Measurements from ENCODE around the gene PHF21B.
A peak's percentile ranks its signal among the peaks of the same experiment; 100 is the strongest.

Gene PHF21B

GRCh38 chr22:44969817-44970216 lies 40.0 kb downstream of the PHF21B start:
- Histone ChIP-seq H3K36me3 (ENCODE audit: insufficient read depth, low read length) (no peaks in the 10 kb centered on the region), H3K9me2 (ENCODE audit: low read depth, low read length) (no peaks in the 10 kb centered on the region), H3K27me3 (ENCODE audit: insufficient read depth, low read length) (no peaks in the 10 kb centered on the region), H3K4me2 (ENCODE audit: low read length) (no peak overlapping the region), H3K79me2 (ENCODE audit: insufficient read depth, low read length) (no peaks in the 10 kb centered on the region), H3K4me3 (ENCODE audit: low read depth, low read length, poor library complexity, severe bottlenecking) (no peak overlapping the region), H3K9ac (ENCODE audit: low read length) (no peak overlapping the region), H3K4me1 (ENCODE audit: insufficient read depth, low read length, severe bottlenecking) (peaks cover 4% of the 10 kb centered on the region), H3F3A (ENCODE audit: insufficient read depth, low read length) (no peaks in the 10 kb centered on the region), H3K9me3 (ENCODE audit: low read length) (no peaks in the 10 kb centered on the region), H2AFZ (ENCODE audit: low read length) (no peak overlapping the region), H4K20me1 (ENCODE audit: insufficient read depth, low read length) (no peaks in the 10 kb centered on the region), H3K27ac (ENCODE audit: low read depth, low read length, poor library complexity, severe bottlenecking) (no peak overlapping the region)
- TF ChIP-seq CTCF (IDR thresholded peaks at IDR 0.05; ENCODE audit: low read length), result no peak
- no peak for TF ChIP-seq EZH2 (IDR thresholded peaks at IDR 0.05; ENCODE audit: borderline replicate concordance, low read length)

DNA sequence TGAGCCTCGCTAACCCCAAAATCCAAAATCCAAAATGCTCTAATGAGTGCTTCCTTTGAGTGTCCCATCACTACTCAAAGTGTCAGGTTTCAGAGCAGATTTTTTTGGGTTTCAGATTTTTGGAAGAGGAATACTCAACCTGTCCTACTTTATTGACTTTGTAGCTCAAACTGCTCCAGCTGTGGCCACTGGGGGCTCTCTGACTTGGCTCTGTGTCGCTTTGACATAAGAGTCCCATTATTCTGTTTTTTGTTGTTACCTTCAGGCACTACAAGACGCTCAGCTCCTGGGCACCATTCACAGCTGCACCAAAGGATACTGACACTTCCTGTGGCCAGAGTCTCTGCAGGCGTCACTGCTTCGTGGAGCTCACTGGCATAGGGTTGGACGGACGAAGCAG lies 41.1 kb downstream of the PHF21B start:
- Histone ChIP-seq H3K4me1 (ENCODE audit: insufficient read depth, low read length, severe bottlenecking) (peaks cover 4% of the 10 kb centered on the region), H4K20me1 (ENCODE audit: insufficient read depth, low read length) (no peaks in the 10 kb centered on the region), H3K79me2 (ENCODE audit: insufficient read depth, low read length) (no peaks in the 10 kb centered on the region)

DNA sequence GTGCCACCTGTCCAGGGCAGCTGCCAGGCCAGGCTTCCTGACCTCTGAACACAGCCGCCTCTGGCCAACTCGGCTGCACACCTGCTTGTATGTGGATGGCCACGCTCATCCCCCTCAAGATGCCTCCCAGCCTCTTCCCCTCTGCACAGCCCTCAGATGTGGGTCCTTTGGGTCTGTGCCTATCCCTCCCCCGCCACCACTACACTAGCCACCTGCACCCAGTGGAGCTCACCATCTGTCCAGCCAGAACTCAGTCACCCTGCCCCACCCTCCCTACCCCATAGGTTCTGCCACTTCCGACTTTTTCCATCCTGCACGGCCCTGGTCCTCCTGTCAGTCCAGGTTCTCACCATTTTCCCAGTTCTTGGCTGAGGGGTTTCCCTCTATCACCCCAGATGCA lies 44.6 kb downstream of the PHF21B start:
- H3K4me1 ChIP-seq (ENCODE audit: insufficient read depth, low read length, severe bottlenecking), result no peaks in the 10 kb centered on the region
- H3K4me2 ChIP-seq (ENCODE audit: low read length), result no peak overlapping the region
- H3K9me3 ChIP-seq (ENCODE audit: low read length), result no peaks in the 10 kb centered on the region
- H3K9ac ChIP-seq (ENCODE audit: low read length), result no peak overlapping the region
- no peaks in the 10 kb centered on the region for H3F3A ChIP-seq (ENCODE audit: insufficient read depth, low read length)
- no peaks in the 10 kb centered on the region for H3K36me3 ChIP-seq (ENCODE audit: insufficient read depth, low read length)
- no peak overlapping the region for H2AFZ ChIP-seq (ENCODE audit: low read length)
- no peaks in the 10 kb centered on the region for H3K79me2 ChIP-seq (ENCODE audit: insufficient read depth, low read length)
- H3K4me3 ChIP-seq (ENCODE audit: low read depth, low read length, poor library complexity, severe bottlenecking), result no peak overlapping the region
- H4K20me1 ChIP-seq (ENCODE audit: insufficient read depth, low read length), result no peaks in the 10 kb centered on the region
- no peak overlapping the region for H3K27ac ChIP-seq (ENCODE audit: low read depth, low read length, poor library complexity, severe bottlenecking)
- H3K27me3 ChIP-seq (ENCODE audit: insufficient read depth, low read length), result no peaks in the 10 kb centered on the region
- no peaks in the 10 kb centered on the region for H3K9me2 ChIP-seq (ENCODE audit: low read depth, low read length)
- TF ChIP-seq EZH2 (IDR thresholded peaks at IDR 0.05; ENCODE audit: borderline replicate concordance, low read length) (no peak), CTCF (IDR thresholded peaks at IDR 0.05; ENCODE audit: low read length) (no peak)

More for the DNA sequence above, 41.1 kb downstream of the PHF21B start:
- no peak overlapping the region for H3K9ac ChIP-seq (ENCODE audit: low read length)
- H3K36me3 ChIP-seq (ENCODE audit: insufficient read depth, low read length), result no peaks in the 10 kb centered on the region
- H3K27ac ChIP-seq (ENCODE audit: low read depth, low read length, poor library complexity, severe bottlenecking), result no peak overlapping the region
- H2AFZ ChIP-seq (ENCODE audit: low read length), result no peak overlapping the region
- H3K9me3 ChIP-seq (ENCODE audit: low read length), result no peaks in the 10 kb centered on the region
- no peak overlapping the region for H3K4me3 ChIP-seq (ENCODE audit: low read depth, low read length, poor library complexity, severe bottlenecking)
- no peak for TF ChIP-seq EZH2 (IDR thresholded peaks at IDR 0.05; ENCODE audit: borderline replicate concordance, low read length)
- TF ChIP-seq CTCF (IDR thresholded peaks at IDR 0.05; ENCODE audit: low read length), result peak; percentile 22; the same call in 1 of the 2 replicates
- no peaks in the 10 kb centered on the region for H3F3A ChIP-seq (ENCODE audit: insufficient read depth, low read length)
- H3K9me2 ChIP-seq (ENCODE audit: low read depth, low read length), result no peaks in the 10 kb centered on the region
- no peaks in the 10 kb centered on the region for H3K27me3 ChIP-seq (ENCODE audit: insufficient read depth, low read length)
- no peak overlapping the region for H3K4me2 ChIP-seq (ENCODE audit: low read length)
